GM20431 (cell line): Measurements from ENCODE around the gene EYA2.
"Not testable (repeated sequence)": the region's sequence is repeated elsewhere in the genome, so short reads cannot be mapped to it uniquely, and the experiment has no call there.

ENCODE experiments used
- in situ Hi-C: fragments of 300-500 bp; cut with MseI, MboI; formaldehyde crosslinking; loops from one replicate; pipeline ENCODE4 v1.15.0; 2020; ENCODE audit warnings: low sequenced_read_pairs; ENCODE audit not compliant: unreplicated experiment

EYA2 gene

DNA sequence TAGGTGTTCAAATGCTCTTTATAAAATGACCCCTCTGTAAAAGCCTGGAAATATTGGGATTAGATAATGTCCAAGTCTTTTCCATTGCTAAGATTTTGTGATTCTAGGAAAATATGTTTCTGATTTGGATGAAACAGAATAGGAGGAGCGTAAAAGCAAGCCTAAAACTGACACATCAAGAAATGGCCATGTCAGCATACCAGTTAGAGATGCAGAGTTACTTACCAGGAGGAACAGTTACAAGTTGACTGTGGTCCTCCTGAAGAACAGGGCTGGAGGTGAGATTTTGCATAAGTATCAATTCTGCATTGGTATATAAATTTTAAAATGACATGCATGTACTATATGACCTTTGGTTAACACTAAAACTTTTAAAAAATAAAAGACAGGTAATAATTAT lies 35.3 kb downstream of the EYA2 start:
- in situ Hi-C loops, result no loop called here

DNA sequence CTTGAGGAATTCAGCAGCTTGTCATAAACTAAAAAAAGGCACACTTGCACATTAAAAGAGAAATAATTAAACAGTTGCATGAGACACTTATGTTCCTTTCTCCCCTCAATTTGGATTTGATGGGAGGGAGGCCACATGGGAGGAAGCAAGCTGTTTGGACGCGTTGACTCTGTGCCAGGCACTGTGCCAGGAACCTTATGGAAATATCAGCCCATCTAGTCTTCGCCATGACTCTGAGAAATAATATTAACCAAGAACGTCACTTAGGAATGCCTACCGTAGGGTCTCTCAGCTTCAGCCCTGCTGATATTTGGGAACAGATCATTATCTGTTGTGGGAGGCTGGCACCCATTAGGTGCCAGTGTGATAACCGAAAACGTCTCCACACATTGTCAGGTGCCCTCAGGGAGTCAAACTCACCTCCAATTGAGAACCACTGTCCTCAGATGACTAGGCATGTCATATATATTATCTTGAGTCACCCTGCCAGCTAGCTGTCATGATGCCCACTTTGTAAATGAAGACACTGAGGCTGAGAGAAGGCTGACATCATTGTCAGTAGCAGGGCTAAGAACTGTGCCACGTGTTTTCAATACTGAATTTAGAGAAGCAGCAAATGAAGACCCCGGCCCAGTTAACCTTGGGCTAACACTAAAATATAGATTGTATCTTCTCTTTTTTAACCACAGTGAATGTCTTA lies 36.1 kb downstream of the EYA2 start:
- in situ Hi-C loops, result no loop called here

DNA sequence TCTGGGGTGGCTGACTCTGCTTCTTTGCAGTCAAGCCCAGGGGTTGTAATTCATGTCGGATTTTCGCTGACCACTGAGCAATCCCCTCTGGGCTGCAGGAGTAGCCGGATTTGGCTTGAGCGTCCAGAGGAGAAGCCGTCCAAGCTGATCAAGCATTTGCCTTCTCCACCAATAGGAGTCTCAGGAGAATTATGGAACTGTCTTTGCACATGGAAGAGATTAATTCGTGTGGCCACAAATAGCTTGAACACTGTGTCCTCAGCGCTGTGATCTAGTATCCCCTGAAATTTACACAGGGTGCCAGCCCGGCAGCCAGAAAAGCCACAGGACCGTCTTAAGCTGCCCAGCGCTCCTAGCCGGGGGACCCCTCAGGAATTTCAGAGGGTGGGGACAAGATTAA lies 37.1 kb downstream of the EYA2 start:
- in situ Hi-C loops, result no loop called here

DNA sequence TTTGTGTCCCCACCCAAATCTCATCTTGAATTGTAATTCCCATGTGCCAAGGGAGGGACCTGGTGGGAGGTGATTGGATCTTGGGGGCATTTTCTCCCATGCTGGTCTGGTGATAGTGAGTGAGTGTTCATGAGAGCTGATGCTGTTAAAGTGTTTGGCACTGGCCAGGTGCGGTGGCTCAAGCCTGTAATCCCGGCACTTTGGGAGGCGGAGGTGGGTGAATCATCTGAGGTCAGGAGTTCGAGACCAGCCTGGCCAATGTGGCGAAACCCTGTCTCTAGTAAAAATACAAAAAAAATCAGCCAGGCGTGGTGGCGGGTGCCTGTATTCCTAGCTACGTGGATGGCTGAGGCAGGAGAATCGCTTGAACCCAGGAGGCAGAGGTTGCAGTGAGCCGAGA lies 37.8 kb downstream of the EYA2 start:
- in situ Hi-C loops, result not testable (repeated sequence)

DNA sequence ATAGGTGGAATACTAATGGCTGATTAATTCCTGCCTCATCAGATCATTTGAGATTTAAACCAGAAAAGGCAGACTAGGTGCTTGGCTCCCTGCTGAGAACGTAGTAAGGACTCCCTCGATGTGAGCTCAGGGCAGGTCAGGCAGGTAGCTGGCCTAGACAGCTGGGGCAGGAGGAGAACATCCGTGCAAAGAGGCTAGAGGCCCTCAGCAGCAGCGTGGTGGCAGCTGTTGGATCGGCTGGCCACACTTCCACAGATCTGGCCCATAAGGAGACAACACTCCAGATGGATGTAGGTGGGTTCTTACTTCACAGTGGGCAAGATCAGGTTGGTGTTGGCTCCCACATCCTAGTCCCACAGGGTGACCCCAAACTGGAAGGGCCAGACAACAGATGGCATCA lies 38.5 kb downstream of the EYA2 start:
- in situ Hi-C loops, result no loop called here

DNA sequence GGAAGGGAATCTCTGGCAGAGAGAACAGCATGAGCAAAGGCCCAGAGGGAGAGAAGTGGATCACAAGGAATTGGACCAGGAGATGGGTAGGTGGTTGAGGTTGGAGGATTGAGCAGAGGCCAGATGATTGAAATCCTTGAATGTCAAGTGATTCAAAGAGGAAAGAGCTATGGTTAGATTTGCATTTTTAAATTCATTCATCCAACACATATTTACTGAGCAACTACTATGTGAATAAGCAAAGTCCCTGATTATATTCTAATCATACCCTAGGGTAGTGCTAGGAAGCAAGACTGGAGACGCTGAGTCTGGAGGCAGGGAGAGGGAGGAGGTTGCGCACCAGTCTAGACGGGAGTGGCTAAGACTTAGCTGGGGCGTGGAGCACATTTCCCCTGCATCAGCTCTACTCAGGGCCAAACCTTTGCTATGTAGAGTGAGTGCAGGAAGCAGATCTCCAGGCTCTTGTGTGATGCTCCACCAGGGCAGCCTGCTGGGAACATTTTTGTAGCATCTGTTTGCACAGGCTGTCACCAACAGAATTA lies 40.2 kb downstream of the EYA2 start:
- in situ Hi-C loops, result no loop called here

DNA sequence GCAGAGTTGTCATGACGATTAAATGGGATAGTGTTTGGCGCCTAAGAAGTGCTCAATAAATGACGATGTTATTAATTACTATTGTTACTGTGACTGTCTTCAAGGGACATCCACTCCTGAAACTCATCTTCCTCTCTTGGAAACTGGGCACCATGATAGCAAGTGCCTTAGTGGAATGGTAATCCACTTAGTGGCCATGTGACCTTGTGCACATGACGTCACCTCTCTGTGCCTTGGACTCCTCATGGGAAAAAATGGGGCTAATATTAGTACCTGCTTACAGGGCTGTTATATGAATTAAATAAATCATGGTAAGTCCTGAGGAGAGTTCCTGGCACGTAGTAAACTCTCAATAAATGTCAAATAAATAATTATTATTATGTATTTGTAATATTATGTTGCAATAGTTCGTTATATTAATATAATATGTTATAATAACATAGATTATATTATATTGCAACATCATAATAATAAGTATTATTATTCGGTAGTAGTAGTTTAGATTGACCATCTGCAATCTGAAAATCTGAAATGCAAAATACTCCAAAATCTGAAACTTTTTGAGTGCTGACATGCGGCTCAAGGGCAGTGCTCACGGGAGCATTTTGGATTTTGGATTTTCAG lies 40.9 kb downstream of the EYA2 start:
- in situ Hi-C loops, result no loop called here

DNA sequence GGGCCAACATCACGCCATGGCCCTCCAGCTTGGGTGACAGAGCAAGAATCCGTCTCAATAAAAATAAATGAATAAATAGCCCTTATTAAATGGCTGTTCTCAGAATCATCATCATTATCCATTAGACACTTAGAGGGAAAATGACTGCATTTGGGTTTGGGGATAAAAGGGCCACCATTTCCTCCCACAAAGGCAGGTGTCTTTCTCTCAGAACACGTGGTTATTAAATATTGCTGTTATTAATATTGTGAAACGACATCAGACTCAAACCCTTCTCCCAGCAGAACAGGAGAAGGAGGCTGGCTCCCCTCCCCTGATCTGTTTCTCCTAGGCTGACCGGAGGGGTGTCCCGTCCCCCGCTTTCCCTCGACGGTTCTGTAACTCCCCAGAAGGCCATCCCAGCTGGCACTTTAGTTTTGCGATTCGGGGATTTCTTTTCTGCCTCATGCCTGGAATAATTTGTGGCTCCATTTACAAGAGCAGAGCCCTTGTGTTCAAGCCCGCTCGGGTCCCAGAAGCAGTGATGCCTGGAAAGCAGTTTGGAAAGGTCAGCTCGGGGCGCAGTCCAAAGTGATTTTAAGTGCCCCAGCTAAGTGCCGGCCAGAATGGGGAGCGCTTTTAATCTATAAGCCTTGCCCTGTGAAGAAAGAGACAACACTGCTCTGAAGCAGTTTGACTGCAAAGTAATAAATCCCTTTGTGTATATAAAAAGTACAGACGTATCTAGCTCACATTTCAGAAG lies 41.9 kb downstream of the EYA2 start:
- in situ Hi-C loops, result no loop called here

DNA sequence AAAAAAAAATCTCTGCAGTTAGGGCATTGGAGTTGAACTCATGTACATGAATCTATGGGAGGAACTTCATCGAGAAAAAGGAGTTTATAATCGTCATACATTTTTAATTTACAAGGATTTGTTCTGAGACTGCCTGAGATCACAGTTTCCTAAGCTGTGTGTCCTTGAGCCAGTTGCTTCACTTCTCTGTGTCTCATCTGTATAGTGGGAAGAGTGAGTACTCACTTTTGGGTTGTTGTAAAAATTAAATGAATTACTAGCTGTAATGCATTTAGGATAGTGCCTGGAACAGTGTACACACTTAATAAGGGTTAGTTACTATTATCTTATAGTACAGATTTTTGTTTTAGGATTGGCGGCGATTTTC lies 42.5 kb downstream of the EYA2 start:
- in situ Hi-C loops, result no loop called here

DNA sequence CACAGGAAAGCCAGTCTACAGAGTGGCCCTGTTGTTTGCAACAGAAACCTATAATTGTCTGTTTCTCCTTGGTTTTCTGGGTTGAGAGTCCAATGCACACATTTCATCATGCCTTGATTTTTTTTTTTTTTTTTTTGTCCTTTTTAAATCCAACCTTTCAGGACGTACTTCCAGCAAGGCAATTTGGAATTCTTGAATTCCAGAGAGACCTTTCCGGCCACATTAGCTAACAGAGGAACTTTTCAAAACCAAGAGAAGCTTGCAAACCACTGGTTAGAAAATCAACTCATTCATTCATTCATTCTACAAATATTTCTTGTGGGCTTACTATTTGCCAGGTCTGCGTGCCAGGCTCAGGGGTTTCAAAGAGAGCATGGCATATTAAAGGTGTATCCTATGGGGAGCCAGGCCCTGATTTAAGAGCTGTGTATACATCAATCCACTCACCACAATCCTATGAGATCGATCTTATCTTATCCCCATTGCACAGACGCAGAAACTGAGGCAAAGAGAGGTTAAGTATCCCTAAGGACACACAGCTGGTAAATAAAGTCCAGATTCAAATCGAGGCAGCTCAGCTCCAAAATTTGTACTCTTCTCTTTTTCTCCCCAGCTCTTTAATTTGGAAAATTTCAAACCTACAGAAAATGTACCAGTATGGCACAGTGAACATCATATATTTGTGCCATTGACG lies 43.0 kb downstream of the EYA2 start:
- in situ Hi-C loops, result no loop called here

DNA sequence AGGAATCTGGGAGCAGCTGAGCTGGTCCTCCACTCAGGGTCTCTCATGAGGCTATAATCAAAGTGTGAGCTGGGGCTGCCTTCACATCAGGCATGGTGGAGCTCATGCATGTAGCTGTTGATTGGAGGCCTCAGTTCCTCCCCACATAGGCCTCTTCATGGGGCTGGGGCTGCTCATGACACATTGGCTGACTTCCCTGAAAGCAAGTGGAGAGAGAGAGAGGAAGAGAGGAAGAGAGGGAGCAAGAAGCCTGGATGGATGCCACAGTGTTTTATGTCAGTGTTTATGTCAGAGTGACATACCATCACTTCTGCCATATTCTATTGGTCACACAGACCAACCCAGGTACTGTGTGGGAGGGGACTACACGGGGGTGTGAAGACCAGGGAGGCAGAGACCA lies 43.8 kb downstream of the EYA2 start:
- in situ Hi-C loops, result no loop called here

DNA sequence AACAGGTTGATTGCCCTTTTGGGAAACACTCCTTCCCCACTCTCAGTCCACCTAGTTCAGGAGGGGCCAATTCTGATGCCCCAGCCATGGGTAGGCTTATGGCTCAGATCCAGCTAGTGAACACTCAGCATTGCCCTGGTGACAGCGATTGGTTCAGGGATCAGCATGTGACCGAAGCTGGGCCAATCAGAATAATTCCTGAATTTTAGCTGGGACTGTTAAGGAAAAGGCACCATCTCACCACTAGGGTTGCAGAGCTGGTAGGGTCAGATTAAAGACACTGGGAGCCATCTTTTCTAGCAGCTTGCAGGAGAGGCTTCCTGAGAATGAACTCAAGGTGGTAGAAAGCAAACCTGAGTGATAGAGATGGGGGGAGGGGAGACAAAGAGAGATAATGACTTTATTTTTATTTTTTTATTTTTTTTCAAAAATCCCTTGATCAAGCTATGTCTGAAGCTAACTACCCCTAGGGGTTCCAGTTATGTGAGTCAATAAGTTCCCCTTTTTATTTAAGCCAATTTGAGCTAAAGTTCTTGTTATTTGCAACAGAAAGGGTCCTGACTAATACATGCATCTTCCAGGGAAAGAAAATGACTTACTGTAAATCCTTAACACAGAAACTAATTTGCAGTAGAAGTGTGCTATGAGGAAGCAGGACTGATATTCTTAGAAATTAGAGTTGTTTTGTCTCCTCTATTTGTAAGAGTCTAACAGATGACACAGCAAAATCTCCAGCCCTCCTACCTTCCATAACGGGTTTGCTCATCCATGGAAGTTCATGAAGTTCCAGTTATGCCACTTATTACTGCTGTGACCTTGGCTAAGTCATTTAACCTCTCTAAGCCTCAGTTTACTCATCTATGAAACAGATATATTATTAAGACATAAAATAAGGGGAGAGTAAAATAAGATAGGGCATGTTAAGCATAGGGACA lies 44.7 kb downstream of the EYA2 start:
- in situ Hi-C loops, result no loop called here

DNA sequence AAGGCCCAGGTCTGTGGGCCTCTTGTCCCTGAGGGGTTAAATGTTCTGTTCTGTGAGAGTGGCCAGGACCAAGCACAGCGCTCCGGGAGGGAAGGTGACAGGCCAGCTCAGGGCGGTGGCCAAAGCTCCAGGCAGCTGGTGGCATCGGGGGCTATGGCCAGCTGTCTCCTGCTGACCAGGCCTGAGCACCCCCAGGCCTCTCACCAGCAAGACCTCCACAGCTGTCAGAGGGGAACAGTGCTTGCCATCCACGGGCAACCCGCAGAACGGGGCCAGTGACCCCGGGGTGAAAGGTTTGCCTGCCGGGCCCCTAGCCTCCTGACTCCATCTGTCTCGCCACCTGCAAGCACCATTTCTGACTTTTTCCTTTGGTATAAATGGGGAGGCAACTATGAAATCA lies 46.0 kb downstream of the EYA2 start:
- in situ Hi-C loops, result no loop called here

DNA sequence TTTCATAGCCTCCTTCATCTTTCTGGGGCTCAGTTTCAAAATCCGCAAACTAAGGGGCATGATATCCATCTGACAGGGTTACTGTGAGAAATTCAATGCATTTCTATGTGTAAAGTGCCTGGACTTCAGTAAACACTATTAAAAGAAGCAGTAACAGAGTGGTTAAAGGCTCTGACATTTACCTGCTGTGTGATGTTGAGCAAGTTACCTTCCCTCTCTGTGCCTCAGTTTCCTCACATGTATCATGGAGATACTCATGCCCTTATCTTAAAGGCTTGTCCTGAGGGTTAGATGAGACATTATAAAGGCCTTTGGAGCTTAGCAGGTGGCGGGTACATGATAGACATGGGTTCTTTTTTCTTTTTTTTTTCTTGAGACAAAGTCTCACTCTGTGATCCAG lies 46.8 kb downstream of the EYA2 start:
- in situ Hi-C loops, result no loop called here

DNA sequence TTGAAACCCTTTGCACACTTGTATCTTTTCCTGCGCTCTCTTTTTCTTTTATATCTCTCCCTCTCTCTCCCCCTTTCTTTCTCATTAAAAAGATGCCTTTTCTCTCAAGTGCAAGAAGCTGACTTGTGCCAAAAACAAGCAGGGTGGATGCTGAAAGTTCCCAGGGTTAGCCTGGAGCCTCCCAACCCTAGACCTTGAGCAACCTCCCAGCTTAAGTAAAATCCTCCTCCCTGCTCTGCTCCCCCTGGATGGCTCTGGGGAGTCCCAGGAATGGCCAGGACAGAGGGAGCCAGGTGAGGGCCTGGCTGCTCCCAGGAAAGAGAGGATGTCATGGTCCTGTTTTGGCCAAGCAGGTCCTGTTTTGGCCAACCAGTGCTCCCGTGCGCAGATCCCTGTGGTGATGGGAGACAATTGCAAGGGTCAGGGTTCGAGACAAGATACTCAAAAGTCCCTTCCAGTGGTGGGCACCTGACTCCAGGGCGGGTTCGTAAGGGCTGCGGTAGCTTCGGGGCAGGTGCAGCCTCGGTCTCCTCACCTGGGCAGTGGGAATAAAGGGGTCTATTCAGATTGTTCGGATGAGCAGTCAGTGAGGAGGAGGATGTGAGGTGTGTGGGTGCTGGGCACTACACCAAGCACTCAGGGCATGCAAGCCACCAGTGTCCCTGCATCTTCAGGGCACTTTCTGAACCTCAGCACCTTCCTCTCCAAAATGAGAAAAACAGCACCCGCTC lies 49.4 kb downstream of the EYA2 start:
- in situ Hi-C loops, result no loop called here

DNA sequence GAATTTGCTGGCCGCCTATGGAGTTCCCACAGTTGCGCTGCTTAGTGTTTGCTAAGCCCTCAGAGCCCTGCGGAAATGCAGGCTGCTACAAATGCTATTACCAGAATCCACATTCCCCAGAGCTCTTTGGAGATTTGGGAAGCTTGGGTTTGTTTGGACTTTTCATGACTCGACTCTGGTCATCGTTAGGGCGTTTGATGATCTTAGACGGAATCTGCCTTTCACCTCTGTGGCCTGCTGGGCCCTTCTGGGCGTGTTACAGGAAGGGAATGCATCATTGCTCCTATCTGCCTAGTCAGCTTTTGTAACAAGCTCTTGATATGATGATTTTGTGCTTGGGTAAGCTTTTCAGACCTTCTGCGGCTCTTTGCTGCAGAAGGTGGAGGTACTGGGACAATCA lies 50.8 kb downstream of the EYA2 start:
- in situ Hi-C loops, result no loop called here

DNA sequence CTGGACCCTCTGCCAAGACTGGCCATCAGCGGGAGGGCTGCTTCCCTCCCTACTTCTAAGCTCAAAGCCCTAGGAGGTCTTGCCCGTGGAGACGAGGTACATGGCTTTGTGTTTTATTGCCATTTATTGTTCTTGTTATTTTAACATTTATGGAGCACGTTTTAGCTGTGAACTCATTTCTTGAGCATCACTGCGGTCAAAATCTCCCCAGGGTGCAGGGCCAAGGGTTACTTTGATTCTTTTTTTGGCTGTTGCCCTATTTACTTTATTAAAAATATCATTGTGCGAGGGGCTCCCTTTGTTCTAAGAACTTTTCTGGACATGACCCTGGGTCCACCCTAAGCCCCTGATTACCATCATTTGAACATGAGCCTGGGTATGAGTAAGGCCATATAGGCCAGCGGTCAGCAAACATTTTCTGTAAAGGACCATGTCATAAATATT lies 51.6 kb downstream of the EYA2 start:
- in situ Hi-C loops, result no loop called here

DNA sequence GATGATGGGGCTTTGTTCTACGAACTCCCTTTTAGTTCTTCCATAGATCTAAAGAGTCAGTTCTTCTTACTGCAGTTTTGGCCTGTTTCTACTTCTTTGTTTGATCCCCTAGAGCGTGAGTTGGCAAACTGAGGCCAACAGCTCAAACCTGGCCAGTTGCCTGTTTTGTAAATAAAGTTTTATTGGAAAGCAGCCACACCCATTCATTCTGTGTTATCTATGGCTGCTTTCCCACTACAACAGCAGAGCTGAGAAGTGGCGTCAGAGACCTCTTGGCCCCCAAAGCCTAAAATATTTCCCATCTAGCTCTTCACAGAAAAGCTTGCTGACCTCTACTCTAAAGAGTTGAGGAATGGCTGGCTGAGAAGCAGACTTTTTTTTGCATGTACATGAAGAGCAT lies 52.2 kb downstream of the EYA2 start:
- in situ Hi-C loops, result no loop called here

DNA sequence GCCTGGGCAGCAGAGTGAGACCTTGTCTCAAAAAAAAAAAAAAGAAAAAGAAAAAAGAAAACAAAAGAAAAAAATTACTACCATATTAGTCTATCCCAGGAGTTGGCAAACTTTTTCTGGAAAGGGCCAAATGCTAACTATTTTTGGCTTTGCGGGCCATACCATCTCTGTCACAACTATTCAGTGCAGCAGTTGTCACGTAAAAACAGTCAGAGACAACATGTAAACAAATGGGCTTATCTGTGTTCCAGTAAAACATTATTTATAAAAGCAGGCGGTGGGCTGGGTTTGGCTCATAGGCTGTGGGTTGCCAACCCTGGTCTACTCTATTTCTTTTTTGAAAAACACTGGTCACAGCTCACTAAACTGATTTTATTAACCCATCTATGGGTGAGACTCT lies 53.4 kb downstream of the EYA2 start:
- in situ Hi-C loops, result no loop called here
